Stimulated activated CD4-positive, alpha-beta T cell treated with anti-CD3 and anti-CD28 coated beads, Interleukin-2, amount 100 ng/mL, for 4 hours (primary cell): ENCODE measurements around the gene UCKL1.
"Not testable (repeated sequence)": the region's sequence is repeated elsewhere in the genome, so short reads cannot be mapped to it uniquely, and the experiment has no call there.

Experiments
- DNase-seq: peaks from one replicate; pipeline ENCODE4 v3.0.0-alpha.2; 2020; ENCODE audit warnings: low read depth

UCKL1 gene

DNA sequence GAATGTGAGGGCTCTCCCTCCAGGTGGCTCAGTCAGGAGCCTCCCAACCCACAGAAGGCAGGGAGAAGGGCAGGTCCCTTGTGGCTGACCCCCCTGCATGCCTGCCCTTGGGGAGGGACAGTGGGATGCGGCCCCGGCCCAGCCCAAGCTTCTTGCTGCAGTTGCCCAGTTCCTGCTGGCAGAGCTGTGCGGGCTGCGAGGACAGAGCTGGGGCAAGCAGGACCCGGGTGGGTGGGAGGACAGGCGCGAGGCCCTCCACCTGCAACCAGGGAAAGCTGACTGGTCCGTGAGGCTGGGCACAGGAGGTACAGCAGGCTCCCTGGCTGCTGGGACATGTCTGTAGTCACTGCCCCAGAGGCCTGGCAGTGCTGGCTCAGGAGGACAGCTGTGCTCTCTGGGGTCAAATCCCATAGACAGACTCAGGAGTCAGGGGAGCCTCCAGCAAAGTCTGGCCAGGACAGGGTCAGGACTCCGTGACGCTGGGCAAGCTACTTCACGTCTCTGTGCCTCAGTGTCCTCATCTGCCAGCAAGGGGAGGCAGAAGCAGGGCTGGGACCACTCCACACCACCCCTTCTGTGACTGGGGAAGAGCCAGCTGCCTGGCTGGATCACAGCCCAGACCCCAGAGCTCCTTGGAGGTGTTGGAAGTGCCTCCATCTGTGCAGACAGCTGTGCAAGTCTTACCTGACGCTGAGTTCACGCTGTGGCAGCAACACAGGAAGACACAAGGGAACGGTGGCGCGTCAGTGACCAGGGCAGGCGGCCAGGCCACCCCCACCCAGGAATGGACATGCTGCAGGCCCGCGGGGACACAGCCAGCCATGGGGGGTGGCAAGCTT is 13.0 kb downstream of the UCKL1 start:
- no peak for DNase-seq

DNA sequence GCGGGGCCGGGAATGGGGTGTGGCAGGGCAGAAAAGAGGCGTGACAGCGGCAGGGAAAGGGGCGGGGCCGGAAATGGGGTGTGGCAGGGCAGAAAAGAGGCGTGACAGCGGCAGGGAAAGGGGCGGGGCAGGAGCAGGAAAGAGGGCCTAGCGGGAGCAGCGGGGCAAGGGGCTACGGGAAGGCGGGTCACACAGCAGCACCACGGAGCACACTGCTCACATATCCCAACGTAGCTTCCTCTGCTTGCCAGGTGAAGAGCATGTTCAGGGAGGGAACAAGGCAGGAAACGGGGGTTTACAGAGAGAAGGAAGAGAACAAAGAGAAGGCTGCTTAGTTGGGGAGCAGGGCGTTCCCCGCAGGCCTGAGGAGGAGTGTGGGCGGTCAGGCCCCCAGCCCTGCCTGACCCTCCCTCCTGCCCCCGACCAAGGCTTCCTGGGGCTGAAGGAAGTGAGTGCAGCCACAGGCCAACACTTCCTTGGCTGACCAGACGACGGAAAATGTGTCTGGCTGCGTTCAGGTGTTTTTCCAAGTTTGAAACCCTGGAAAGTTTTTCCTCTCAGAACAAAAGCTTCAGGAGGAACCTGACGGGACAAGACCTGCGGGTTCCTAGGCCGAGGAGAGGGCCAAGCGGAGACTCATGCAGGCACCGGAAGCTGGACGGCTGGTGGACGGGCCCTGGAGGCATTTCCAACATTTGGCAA is 13.8 kb downstream of the UCKL1 start:
- no peak for DNase-seq

DNA sequence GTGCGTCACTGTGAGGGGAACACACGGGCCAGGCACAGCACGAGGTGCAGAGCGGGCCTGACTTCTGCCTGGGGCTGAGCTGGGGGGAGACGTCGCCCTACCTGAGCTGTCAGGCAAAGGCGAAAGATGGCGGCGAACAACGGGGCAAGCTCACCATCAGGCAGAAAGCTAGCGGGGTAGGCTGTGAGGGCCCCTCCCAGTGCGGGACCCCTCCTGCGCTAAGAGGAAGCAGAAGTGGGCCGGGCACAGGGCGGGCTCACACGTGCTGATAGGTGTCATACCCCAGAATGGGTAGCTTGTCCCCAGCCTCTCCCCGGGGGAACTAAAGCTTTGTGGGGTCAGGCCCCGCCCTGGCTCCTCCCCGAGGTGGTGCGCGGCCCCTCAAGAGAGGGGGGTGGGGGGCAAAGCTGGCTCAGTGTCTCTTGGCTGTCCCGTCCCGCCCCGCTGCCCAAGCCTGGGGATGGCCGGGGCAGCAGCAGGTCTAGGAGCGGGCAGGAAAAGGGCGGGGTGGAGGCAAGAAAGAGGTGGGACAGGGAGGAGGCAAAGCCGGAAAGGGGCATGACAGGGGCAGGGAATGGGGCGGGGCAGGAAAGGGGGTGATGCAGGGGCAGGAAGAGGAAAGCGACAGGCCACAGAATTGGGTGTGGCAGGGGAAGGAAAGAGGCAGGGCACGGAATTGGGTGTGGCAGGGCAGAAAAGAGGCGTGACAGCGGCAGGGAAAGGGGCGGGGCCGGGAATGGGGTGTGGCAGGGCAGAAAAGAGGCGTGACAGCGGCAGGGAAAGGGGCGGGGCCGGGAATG is 14.7 kb downstream of the UCKL1 start:
- DNase-seq = no peak

DNA sequence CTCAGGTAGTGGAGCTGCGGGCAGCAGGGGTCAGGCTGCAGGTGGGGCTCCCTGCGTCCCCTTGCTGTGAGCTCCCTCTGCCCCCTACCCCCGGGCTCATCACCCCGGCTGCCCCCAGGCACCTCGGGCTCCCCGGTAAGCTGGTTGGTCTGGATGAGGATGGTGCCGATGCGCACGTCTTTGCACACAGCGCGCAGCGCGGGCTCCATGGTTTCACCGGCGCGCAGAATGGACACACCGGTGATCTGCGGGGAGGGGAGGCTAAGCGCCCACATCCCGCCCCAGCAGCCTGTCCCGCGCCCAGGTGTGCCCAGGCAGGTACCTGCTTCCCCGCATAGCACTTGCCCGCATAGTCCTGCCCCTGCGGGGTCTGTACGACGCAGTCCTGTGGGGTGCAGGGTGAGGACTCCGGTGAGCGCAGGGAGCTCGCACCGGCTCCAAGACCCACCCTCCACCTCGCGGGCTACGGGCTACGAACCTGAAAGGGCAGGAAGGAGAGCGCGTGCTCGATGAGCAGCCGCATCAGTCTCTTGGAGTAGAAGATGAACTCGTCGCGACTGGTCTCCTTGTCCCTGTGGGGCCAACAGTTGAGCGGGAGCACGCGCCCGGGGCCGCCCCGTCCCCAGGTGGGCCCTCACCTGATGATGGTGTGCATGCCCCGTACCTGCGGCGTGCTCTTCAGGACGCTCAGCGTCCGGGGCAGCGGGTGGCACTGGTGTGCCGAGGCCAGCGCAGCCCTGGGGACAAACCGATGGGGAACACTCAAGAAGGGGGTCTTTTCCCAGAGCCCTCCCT is 15.5 kb downstream of the UCKL1 start:
- no peak for DNase-seq

DNA sequence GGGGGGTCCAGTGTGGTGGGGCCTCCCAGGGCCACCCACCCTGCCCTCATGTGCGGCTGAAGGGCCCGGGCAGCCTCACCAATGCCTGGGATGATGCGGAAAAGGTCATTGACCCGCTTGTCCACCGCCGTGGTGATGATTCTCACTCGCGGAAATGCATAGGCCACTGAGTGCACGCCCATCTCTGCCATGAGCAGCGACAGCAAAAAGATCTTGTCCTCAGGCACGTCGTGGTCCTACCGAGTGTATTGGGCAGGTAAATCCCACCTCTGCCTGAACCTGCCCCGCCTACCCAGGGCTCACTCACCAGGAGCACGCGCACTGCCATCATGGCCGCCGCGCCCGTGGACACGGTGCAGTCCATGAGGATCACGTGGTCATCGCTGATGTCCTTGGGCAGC is 16.1 kb downstream of the UCKL1 start:
- DNase-seq = no peak

DNA sequence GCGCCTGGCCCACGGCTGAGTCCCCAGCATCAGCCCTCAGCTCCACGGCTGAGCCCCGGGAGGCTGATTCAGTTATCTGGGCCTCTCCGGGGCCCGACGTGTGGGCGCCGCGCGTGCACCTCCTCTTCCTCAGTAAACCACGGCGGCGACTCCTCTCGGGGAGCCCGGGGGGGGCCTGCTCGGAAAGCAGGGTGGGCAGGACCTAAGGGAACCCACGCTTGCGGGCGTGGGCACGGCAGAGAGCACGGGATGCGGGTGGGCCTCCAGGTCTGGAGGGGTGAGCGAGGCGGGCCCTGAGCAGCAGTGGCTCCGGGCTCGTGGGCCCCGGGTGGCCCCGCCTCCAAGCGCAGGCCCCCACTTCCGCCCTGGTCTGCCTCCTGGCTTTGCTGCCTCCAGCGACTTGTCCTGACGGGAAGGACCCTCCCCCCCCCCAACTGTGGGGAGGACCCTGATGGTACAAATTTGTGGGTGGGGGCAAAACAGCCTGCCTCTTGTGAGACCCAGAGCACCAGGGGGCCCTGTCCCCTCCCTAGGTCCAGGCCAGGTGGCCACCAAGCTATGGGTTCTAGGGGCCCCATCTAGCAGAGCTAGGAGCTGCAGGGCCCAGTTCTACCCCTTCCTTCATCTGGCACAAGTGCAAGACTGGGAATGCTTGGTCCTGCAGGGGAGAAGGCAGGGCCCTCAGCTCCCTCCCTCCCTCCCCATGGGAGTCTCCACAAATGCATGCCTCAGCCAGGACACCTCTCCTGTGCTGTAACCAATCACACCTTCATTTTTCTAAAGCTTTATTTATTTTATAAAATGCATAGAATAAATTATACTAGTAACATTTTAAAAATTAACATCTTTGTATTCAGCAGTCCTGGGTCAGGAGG is 16.9 kb downstream of the UCKL1 start:
- no peak for DNase-seq

DNA sequence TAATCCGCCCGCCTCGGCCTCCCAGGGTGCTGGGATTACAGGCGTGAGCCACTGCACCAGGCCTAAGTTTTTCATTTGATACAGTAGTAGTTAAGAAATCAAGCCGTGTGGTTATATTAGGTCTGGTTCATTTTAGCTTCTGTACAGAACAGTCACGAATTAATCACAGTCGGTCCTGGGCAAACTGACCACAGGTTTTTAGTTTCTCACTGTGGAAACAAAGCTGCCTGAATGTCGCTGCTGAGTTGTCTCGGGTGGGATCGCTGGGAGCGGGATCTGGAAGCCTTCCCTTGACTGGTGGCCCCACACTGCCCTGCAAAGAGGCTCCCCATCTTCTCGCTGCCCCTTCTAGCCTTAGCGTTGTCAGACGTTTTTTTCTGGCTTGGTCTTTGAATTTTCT is 18.6 kb downstream of the UCKL1 start:
- DNase-seq = no peak

DNA sequence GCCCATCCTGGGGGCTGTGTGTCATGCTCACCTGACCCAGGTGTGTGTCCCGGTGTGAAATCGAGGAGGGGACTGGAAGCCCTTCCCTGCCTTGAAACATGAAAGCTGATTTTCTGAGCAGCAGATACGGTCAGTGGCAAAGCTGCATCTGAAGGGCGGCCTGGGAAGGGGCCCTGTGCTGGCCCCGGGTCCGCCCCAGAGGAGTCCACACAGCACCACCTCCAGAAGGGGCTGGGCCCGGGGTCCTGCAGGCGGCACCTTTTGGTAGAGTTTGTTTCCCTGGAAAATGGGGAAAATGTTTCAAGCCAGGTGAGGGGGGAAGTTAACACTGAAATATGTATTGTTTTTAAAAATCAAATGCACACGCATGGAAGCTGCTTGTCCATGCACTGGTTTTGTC is 20.8 kb downstream of the UCKL1 start:
- no peak for DNase-seq

DNA sequence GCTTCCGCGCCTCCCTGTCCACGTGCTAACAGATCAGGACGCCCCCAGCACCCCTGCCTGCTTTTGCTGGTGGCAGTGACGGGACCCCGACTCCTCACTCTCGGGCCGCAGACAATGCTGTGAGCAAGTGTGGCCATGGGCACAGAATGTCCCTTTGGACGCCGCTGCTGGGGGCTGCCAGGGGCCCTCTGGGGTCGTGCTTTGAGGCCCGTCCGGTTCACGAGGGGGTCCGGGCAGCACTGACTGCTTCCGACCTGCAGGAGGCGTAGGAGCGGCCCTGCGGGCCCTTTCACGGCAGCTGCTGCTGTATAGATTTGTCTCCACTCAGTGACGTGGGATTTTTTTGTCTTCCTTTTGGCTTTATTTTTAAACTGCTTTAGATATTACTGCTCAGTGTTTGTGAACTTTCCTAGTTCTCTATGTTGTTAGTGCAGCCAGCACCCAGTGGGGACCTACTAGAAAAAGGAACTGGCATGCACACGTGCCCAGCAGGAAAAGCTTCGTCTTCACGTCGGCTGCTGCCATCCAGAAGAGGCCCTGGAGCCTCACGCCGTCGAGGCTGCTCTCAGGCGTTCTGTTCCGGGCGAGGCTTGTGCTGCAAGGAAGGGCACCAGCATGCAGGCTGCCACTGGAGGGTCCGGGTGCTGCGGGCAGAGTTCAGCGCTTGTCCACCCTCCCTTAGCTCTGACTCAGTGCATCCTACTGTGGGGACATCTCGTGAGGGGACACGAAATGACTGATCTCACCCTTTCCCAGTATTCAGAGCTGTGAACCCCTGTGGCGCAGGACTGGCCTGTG is 21.7 kb downstream of the UCKL1 start:
- DNase-seq = no peak

DNA sequence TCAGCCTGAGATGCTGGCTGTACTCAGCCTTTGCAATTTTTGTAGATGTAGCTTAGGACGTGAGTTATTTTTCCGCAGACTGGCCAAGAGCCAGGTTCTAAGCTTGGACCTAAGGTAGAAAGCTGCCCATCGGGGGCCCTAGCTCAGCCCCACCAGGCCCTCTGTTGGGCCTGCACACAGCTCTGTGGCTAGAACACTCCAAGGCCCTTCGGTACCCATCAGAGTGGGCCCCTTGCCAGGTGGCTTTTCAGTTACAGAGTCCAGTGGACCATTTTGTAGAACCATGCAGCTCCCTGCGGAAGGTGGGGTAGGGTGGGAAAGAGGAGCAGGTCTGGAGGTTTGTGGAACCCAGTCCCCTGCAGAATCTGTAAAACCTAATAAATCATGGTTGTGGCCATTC is 22.6 kb downstream of the UCKL1 start:
- DNase-seq = no peak

DNA sequence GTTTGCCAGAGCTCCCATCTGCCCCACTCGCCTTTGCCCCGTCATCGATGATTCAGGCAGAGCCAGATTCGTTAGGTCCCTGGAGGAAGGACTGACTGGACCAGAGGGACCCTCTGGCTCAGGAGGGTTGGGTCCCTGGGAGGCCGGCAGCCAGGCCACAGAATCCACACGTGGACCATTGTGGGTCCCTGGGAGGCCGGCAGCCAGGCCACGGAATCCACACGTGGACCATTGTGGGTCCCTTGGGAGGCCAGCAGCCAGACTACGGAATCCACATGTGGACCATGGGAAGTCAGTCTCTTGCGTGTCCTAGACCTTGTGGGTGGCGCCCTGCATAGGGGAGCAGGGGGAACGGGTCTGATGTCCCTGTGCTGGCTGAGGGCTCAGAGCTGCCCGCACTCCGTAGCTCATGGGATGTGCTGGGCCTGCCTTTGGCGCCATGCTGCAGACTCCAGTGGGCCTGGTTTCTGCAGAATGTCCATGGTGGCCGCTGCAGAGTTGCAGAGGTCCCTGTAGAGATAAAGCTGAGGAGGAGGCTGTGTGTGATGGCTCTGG is 23.5 kb downstream of the UCKL1 start:
- no peak for DNase-seq

DNA sequence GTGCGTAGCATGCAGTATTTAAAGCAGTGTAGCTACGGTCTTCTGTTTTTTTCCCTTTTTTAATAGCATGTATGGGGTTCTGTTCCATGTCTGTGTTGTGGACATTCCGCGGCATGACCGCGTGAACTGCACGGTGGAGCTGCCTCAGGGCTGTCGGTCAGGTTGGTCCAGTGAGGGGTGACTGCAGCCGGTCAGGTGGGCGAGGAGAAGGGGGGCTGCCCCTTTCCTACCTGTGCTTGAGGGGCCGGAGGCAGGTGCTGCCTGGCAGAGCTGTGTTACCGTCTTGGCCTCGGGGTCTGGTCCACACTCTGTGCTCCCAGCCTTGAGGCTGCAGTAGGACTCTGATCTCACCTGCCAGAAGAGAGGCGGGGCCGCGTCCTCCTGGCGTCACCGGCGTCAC is 24.5 kb downstream of the UCKL1 start:
- DNase-seq = no peak

DNA sequence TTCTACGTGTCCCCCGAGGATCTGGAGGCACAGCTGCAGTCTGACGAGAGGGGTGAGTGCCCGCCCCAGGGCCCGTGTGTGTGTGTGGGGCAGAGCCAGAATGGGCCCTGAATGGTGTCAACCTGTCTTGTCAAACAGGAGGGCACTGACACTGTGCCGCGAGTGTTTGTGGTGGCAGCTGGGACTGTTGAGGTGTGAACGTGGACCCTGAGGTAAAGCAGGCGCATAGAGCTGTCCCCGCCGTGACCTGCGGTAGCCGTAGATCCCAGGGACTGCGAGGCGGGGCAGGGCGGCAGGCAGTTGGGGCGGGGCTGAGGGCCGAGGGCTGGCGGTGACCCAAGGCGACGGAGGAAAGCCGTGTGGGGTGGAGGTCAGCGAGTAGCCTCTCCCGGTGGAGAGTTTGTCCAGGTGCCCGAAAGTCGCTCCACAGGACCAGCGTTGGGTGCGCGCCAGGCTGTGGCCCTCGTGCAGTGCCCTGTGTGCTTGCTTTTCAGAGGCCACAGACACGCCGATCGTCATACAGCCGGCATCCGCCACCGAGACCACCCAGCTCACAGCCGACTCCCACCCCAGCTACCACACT is 25.2 kb downstream of the UCKL1 start:
- no peak for DNase-seq

DNA sequence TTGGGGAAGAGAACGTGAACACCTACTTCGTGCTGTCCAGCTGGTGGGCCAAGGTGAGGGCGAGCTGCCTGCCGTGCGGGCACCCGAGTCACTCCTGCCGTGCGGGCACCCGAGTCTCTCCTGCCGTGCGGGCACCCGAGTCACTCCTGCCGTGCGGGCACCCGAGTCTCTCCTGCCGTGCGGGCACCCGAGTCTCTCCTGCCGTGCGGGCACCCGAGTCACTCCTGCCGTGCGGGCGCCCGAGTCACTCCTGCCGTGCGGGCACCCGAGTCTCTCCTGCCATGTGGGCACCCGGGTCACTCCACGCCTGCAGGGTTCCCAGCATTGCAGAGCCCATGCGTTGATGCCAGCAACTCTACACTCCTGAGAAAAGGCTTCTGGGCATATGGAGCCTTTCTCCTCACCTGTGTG is 26.7 kb downstream of the UCKL1 start:
- DNase-seq = not testable (repeated sequence)

DNA sequence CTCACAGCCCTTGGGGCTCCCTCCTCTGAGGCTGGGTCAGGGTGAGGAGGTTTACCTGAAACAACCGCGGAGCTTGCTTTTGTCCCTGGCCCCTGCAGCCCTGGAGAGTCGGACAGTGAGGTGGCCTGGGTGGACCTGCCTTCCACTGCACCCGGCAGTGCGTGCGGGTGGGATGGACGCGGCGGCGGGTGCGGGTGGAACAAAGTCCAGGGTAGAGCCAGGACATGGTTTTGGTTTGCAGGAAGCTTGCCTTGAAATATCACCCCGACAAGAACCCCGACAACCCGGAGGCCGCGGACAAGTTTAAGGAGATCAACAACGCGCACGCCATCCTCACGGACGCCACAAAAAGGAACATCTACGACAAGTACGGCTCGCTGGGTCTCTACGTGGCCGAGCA is 27.1 kb downstream of the UCKL1 start:
- no peak for DNase-seq

DNA sequence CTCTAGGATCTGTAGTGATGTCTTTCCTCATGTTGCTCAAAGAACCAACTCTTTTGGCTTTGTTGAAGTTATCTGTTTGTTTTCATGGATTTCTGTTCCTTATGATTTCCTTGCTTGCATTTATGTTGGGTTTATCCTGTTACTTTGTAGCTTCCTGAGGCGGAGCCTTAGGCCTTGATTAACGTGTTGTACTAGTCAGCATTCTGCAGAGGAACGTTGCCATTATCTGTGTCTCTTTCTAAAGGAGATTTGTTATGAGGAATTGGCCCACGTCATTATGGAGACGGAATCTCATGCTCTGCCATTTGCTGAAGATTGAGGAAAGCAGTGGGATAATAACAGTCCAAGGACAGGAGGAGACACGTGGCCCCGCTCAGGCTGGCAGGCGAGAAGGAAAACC is 29.9 kb downstream of the UCKL1 start:
- no peak for DNase-seq

DNA sequence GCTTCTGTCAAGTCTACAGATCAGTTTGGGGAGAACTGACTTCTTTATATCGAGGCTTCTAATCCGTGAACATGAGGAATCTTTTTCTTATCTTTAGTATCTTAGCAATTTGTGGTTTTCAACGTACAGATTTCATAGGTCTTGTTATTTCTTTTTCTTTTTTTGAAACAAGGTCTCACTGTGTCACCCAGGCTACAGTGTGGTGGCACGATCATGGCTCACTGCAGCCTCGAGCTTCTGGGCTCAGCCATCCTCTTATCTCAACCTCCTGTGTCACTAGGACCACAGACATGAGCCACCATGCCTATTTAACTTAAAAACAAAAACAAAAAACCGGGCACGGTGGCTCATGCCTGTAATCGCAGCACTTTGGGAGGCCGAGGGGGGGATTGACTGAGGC is 32.0 kb downstream of the UCKL1 start:
- no peak for DNase-seq

DNA sequence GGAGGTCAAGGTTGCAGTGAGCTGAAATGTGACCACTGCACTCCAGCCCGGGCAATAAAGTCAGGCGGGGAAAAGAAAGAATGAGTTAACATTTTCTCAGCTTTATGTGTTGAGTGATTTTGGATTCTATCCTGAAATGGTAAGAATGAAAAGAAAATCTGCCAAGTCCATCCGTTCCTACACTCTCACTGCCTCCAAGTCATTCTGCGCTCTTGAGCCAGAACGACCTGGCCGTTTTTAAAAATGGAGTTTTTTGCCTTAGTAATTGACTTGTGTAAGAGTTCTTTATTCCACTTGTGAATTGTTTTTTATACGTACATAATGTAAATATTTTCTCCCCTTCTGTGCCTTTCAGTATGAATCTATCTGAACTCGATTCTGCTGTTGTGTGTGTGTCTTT is 32.6 kb downstream of the UCKL1 start:
- no peak for DNase-seq

DNA sequence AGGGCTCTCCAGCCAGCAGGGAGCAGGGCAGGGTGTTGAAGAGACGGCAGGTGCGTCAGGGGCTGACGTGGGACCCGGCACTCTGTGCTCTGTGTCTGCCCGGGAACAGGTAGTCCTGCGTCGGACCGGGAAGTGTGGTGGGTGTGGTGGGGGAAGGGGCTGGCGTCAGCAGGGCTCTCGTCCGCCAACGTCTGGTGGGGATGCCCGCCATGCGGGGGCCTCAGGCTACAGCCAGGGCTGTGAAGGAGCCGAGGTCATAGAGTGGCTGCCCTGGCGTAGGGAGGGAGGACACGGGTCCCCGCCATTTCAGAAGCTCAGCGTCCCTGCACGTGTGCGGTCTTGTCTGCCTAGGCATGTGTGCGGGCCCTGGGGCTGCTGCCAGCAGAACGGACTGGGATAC is 36.0 kb downstream of the UCKL1 start:
- no peak for DNase-seq

DNA sequence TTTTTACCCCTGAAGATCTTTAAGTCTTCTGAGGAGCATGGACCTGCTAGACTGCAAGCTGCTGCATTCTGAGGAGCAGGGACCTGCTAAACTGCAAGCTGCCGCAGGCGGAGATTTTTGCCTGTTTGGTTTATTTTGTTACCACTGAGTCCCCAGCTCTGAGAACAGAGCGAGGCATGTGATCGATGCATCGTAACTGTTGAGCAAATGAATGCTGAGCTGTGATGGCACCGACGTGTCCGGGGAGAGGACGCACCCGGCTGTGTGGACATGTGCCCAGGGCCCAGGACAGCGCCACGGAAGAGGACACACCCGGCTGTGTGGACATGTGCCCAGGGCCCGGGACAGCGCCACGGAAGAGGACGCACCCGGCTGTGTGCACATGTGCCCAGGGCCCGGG is 37.1 kb downstream of the UCKL1 start:
- no peak for DNase-seq
